H9 (cell line): Measurements from ENCODE around the gene MZB1. TPM values are rescaled to one million over a fixed set of nuclear protein-coding genes. Genes with fewer than 3 reads are reported as not detected.

ENCODE experiments used
- DNase-seq: peaks from one replicate; pipeline ENCODE4 v3.0.0-alpha.2; 2017
- H2AFZ ChIP-seq: one replicate; pipeline ENCODE4 v1.6.1; 2013; ENCODE audit warnings: mild to moderate bottlenecking, low read length, control low read depth, moderate library complexity
- H2AK5ac ChIP-seq: 2 replicates; pipeline ENCODE4 v1.6.1; 2013; ENCODE audit warnings: low read length, control low read depth, mixed read lengths; ENCODE audit not compliant: insufficient read length
- H2BK120ac ChIP-seq: one replicate; pipeline ENCODE4 v1.6.1; 2013; ENCODE audit warnings: low read depth, mild to moderate bottlenecking, low read length, control low read depth, inconsistent platforms; ENCODE audit not compliant: poor library complexity, severe bottlenecking
- H2BK12ac ChIP-seq: 2 replicates; pipeline ENCODE4 v1.6.1; 2013; ENCODE audit warnings: low read length, control low read depth, mixed read lengths, low read depth; ENCODE audit not compliant: insufficient read length
- H2BK15ac ChIP-seq: 2 replicates; pipeline ENCODE4 v1.6.1; 2013; ENCODE audit warnings: low read depth, low read length, control low read depth
- H2BK20ac ChIP-seq: one replicate; pipeline ENCODE4 v1.6.1; 2013; ENCODE audit warnings: low read depth, mild to moderate bottlenecking, low read length, control low read depth, inconsistent platforms; ENCODE audit not compliant: poor library complexity, severe bottlenecking
- H2BK5ac ChIP-seq: 2 replicates; pipeline ENCODE4 v1.6.1; 2013; ENCODE audit warnings: low read length, control low read depth, mixed read lengths; ENCODE audit not compliant: insufficient read length
- H3K14ac ChIP-seq: 2 replicates; pipeline ENCODE4 v1.6.1; 2013; ENCODE audit warnings: low read length, control low read depth; ENCODE audit not compliant: insufficient read depth
- H3K18ac ChIP-seq: 2 replicates; pipeline ENCODE4 v1.6.1; 2013; ENCODE audit warnings: low read depth, mild to moderate bottlenecking, mixed read lengths, low read length, control low read depth; ENCODE audit not compliant: insufficient read length
- H3K23ac ChIP-seq: 2 replicates; pipeline ENCODE4 v1.6.1; 2013; ENCODE audit warnings: low read length, control low read depth, mixed read lengths, low read depth; ENCODE audit not compliant: insufficient read length
- H3K23me2 ChIP-seq: 2 replicates; pipeline ENCODE4 v1.6.1; 2013; ENCODE audit warnings: low read depth, mild to moderate bottlenecking, mixed read lengths, low read length, control low read depth; ENCODE audit not compliant: insufficient read length, poor library complexity, severe bottlenecking
- H3K27ac ChIP-seq: 2 replicates; pipeline ENCODE4 v1.5.1; 2013; ENCODE audit warnings: low read length, control low read depth, mixed read lengths, low read depth; ENCODE audit not compliant: insufficient read length
- H3K27me3 ChIP-seq: 2 replicates; pipeline ENCODE4 v1.6.1; 2013; ENCODE audit warnings: low read length, control low read depth, inconsistent platforms; ENCODE audit not compliant: insufficient read depth
- H3K4ac ChIP-seq: 2 replicates; pipeline ENCODE4 v1.6.1; 2013; ENCODE audit warnings: low read depth, mild to moderate bottlenecking, control low read depth, inconsistent platforms, low read length, moderate library complexity
- H3K4me1 ChIP-seq: 2 replicates; pipeline ENCODE4 v1.6.1; 2013; ENCODE audit warnings: low read length, control low read depth, inconsistent platforms; ENCODE audit not compliant: insufficient read depth
- H3K4me2 ChIP-seq: 2 replicates; pipeline ENCODE4 v1.6.1; 2013; ENCODE audit warnings: low read length, control low read depth, mixed read lengths; ENCODE audit not compliant: insufficient read length, insufficient read depth
- H3K56ac ChIP-seq: 2 replicates; pipeline ENCODE4 v1.6.1; 2013; ENCODE audit warnings: low read depth, mild to moderate bottlenecking, mixed read lengths, low read length, control low read depth; ENCODE audit not compliant: insufficient read length
- H3K79me1 ChIP-seq: 2 replicates; pipeline ENCODE4 v1.6.1; 2013; ENCODE audit warnings: low read depth, mild to moderate bottlenecking, moderate library complexity, low read length, control low read depth, inconsistent platforms; ENCODE audit not compliant: insufficient read depth, poor library complexity, severe bottlenecking
- H3K79me2 ChIP-seq: 2 replicates; pipeline ENCODE4 v1.6.1; 2013; ENCODE audit warnings: low read length, control low read depth, inconsistent platforms; ENCODE audit not compliant: insufficient read depth
- H3K9ac ChIP-seq: 2 replicates; pipeline ENCODE4 v1.6.1; 2013; ENCODE audit warnings: low read length, control low read depth, mixed read lengths; ENCODE audit not compliant: insufficient read length; ENCODE audit errors: extremely low read depth
- H3K9me3 ChIP-seq: one replicate; pipeline ENCODE4 v1.6.1; 2013; ENCODE audit warnings: low read depth, low read length, inconsistent platforms; ENCODE audit not compliant: control insufficient read depth
- H3T11ph ChIP-seq: one replicate; pipeline ENCODE4 v1.6.1; 2013; ENCODE audit warnings: mild to moderate bottlenecking, low read length, control low read depth, inconsistent platforms
- H4K20me1 ChIP-seq: one replicate; pipeline ENCODE4 v1.6.1; 2013; ENCODE audit not compliant: control insufficient read depth, insufficient read length, insufficient read depth
- H4K5ac ChIP-seq: 2 replicates; pipeline ENCODE4 v1.6.1; 2013; ENCODE audit warnings: low read depth, mild to moderate bottlenecking, mixed read lengths, low read length, control low read depth; ENCODE audit not compliant: insufficient read length
- H4K8ac ChIP-seq: replicated peaks from 2 replicates; pipeline ENCODE4 v1.6.1; 2013; ENCODE audit warnings: low read length, control low read depth, mixed read lengths, low read depth; ENCODE audit not compliant: insufficient read length
- H4K91ac ChIP-seq: 2 replicates; pipeline ENCODE4 v1.6.1; 2013; ENCODE audit warnings: low read depth, mild to moderate bottlenecking, moderate library complexity, mixed read lengths, low read length, control low read depth; ENCODE audit not compliant: insufficient read length
- H3K27ac Mint-ChIP-seq, 3 experiments: 2 replicates in 2 of 3; 3 replicates in 1 of 3; pipeline ENCODE4 v1.8.0; 2020 to 2021; ENCODE audit warnings: mixed read lengths in 3 of 3, mild to moderate bottlenecking in 1 of 3, moderate library complexity in 1 of 3
- H3K27me3 Mint-ChIP-seq: 2 replicates; pipeline ENCODE4 v1.8.0; 2021; ENCODE audit warnings: low read depth, mild to moderate bottlenecking, moderate library complexity, mixed read lengths
- H3K36me3 Mint-ChIP-seq, 3 experiments: 2 replicates in 2 of 3; 3 replicates in 1 of 3; pipeline ENCODE4 v1.8.0; 2020 to 2021; ENCODE audit warnings: low read depth in 3 of 3, mixed read lengths in 3 of 3; ENCODE audit not compliant: insufficient read depth in 1 of 3
- H3K4me1 Mint-ChIP-seq, 2 experiments: 2 replicates each; pipeline ENCODE4 v1.8.0; 2020; ENCODE audit warnings: mixed read lengths in 2 of 2
- H3K4me3 Mint-ChIP-seq, 2 experiments: 2 replicates in 1 of 2; 3 replicates in 1 of 2; pipeline ENCODE4 v1.8.0; 2020 to 2021; ENCODE audit warnings: mild to moderate bottlenecking in 2 of 2, mixed read lengths in 2 of 2, moderate library complexity in 1 of 2
- H3K9me3 Mint-ChIP-seq, 2 experiments: 2 replicates in 1 of 2; 3 replicates in 1 of 2; pipeline ENCODE4 v1.8.0; 2020; ENCODE audit warnings: mild to moderate bottlenecking in 2 of 2, mixed read lengths in 2 of 2, moderate library complexity in 1 of 2
- CTCF ChIP-seq: fragments of 200-600 bp; sonication (generic); conservative IDR thresholded peaks from 3 replicates; pipeline ENCODE4 v1.8.0; 2021; ENCODE audit warnings: antibody characterized with exemption, mild to moderate bottlenecking
- WGBS: extraction: QIAGEN DNeasy Blood & Tissue Kit; methylation state at CpG from one replicate; pipeline ENCODE4 v1.1.7; 2013; ENCODE audit warnings: missing lambda C conversion rate, low lambda C conversion rate, mixed read lengths; ENCODE audit not compliant: insufficient read length; ENCODE audit errors: extremely low coverage; 5-methylcytosine and 5-hydroxymethylcytosine counted together
- total RNA-seq: library from RNA; stranded (reverse); gene quantifications from 2 replicates; pipeline ENCODE4 v1.2.1, GENCODE V29; 2021

Gene MZB1
- total RNA-seq, 1 experiment from 2014 or later: 0.31 TPM

GRCh38 chr5:139399501-139400121 is 9.9 kb upstream of the MZB1 start:
- H3K79me1 ChIP-seq: no peaks in the 10 kb centered on the region
- no peak overlapping the region for H2BK5ac ChIP-seq
- no peak overlapping the region for H3T11ph ChIP-seq
- H3K36me3 Mint-ChIP-seq: peaks cover 4 to 26% (median 16%) of the 10 kb centered on the region in 3 experiments
- H3K27ac Mint-ChIP-seq: no peak overlapping the region
- no peak overlapping the region for H3K27ac ChIP-seq
- no peak overlapping the region for H2AK5ac ChIP-seq
- no peaks in the 10 kb centered on the region for H4K20me1 ChIP-seq
- no peak overlapping the region for H4K5ac ChIP-seq
- H3K23ac ChIP-seq: no peak overlapping the region
- H3K9me3 Mint-ChIP-seq: no peaks in the 10 kb centered on the region
- H3K14ac ChIP-seq: no peak overlapping the region
- no peak for TF ChIP-seq CTCF
- H3K56ac ChIP-seq: no peak overlapping the region
- H2BK120ac ChIP-seq: no peak overlapping the region
- H3K4ac ChIP-seq: no peak overlapping the region
- DNase-seq: no peak
- H2BK12ac ChIP-seq: no peak overlapping the region
- peaks cover 3% of the 10 kb centered on the region for H3K23me2 ChIP-seq
- H2AFZ ChIP-seq: no peak overlapping the region
- no peaks in the 10 kb centered on the region; the same call in 1 of the 2 replicates for H3K27me3 ChIP-seq
- no CpG with 5 or more reads among the region's 6 CpGs for WGBS
- no peak overlapping the region for H3K4me2 ChIP-seq
- peaks cover 6% of the 10 kb centered on the region for H3K27me3 Mint-ChIP-seq
- H3K9ac ChIP-seq: no peak overlapping the region
- H3K4me1 ChIP-seq: peaks cover 6% of the 10 kb centered on the region; the same call in 1 of the 2 replicates
- peaks cover 26 to 36% of the 10 kb centered on the region in 2 experiments for H3K4me1 Mint-ChIP-seq
- no peak overlapping the region for H2BK15ac ChIP-seq
- no peak overlapping the region for H2BK20ac ChIP-seq
- H3K18ac ChIP-seq: no peak overlapping the region
- no peaks in the 10 kb centered on the region for H3K79me2 ChIP-seq
- no peak overlapping the region for H4K8ac ChIP-seq
- H3K4me3 Mint-ChIP-seq: no peak overlapping the region
- no peaks in the 10 kb centered on the region for H3K9me3 ChIP-seq
- no peak overlapping the region for H4K91ac ChIP-seq
